Keratinocyte (primary cell): ENCODE results near the gene CLDN18.

Experiments used
- CTCF ChIP-seq, 3 experiments: IDR thresholded peaks in 1 of 3; conservative IDR thresholded peaks in 1 of 3; optimal IDR thresholded peaks in 1 of 3; 2 replicates in 2 of 3; 3 replicates in 1 of 3; pipeline versions ENCODE3 to v1.5.1; 2011; ENCODE audit warnings: low read length in 3 of 3, mild to moderate bottlenecking in 3 of 3, moderate library complexity in 2 of 3, control low read depth in 1 of 3, inconsistent platforms in 1 of 3; ENCODE audit not compliant: insufficient read depth in 2 of 3; ENCODE audit errors: extremely low read depth in 1 of 3
- EZH2 ChIP-seq: IDR thresholded peaks from one replicate; pipeline ENCODE4 v1.6.1; 2012; ENCODE audit warnings: inconsistent platforms, mild to moderate bottlenecking, low read length, moderate library complexity

- TF ChIP-seq EZH2 (no peak), CTCF (optimal IDR thresholded peaks at IDR 0.05 in 1 of 3, IDR thresholded peaks at IDR 0.05 in 1 of 3, conservative IDR thresholded peaks at IDR 0.05 in 1 of 3; ENCODE audit: extremely low read depth in 1 of 3, insufficient read depth in 2 of 3, low read length in 3 of 3) (no peak)
These were observed 37.0 kb downstream of the CLDN18 start for GRCh38 chr3:138046955-138047354.
